ENCODE results near the gene ZSCAN5A. TPM values are rescaled to one million over a fixed set of nuclear protein-coding genes. Genes with fewer than 3 reads are reported as not detected.

The ZSCAN5A gene
- total and polyA plus RNA-seq, 10 of the 15 experiments (the other 5 are each of a cell fraction or from before 2014, with no cell fraction given) = 5.5 to 12.0 (median 8.7) TPM

- TF ChIP-seq CBX3 (IDR thresholded peaks at IDR 0.05; ENCODE audit: borderline replicate concordance, low read depth) (no peak), SKIL (IDR thresholded peaks at IDR 0.05; ENCODE audit: low read depth, poor library complexity, severe bottlenecking) (peak; percentile 43), CUX1 (IDR thresholded peaks at IDR 0.05; ENCODE audit: insufficient replicate concordance, low read depth, low read length) (no peak), E2F4 (IDR thresholded peaks at IDR 0.05; ENCODE audit: low read depth, low read length) (peak; percentile 56; the same call in 1 of the 2 replicates), SPI1 (IDR thresholded peaks at IDR 0.05; ENCODE audit: borderline replicate concordance, insufficient read depth, low read depth, low read length) (peak; percentile 25; the same call in 1 of the 2 replicates), IKZF1 (conservative IDR thresholded peaks at IDR 0.05) (peak; percentile 97; the same call in 1 of the 2 replicates)
Measured at GRCh38 chr19:56314381-56315076, at the start of gene ZSCAN5A (continued).

Measured in GM12878 (cell line).